NB4 (cell line): ENCODE data around the gene LCORL.

ENCODE experiments used
- CTCF ChIP-seq: IDR thresholded peaks from one replicate; pipeline ENCODE4 v1.5.1; 2012; ENCODE audit warnings: low read depth, low read length
- MAX ChIP-seq: IDR thresholded peaks from 2 replicates; pipeline ENCODE4 v1.6.1; 2011; ENCODE audit warnings: low read depth, low read length
- MYC ChIP-seq: IDR thresholded peaks from 2 replicates; pipeline ENCODE4 v1.6.1; 2011; ENCODE audit warnings: low read depth, low read length
- POLR2A ChIP-seq: IDR thresholded peaks from 2 replicates; pipeline ENCODE4 v1.6.1; 2011; ENCODE audit warnings: mild to moderate bottlenecking; ENCODE audit not compliant: insufficient read length; ENCODE audit errors: extremely low read depth

GRCh38 chr4:18049446-18049845 lies 27.9 kb upstream of the LCORL start:
- TF ChIP-seq CTCF (no peak), POLR2A (no peak), MAX (no peak), MYC (no peak)
